ENCODE results near the gene LRRC23. TPM values are rescaled to one million over a fixed set of nuclear protein-coding genes. Genes with fewer than 3 reads are reported as not detected.
"Not testable (repeated sequence)": the region's sequence is repeated elsewhere in the genome, so short reads cannot be mapped to it uniquely, and the experiment has no call there.

Gene LRRC23
- total and polyA plus RNA-seq, 2 donors (not counting 1 experiment from before 2014, with no cell fraction given), result 5.6 to 9.6 TPM

DNA sequence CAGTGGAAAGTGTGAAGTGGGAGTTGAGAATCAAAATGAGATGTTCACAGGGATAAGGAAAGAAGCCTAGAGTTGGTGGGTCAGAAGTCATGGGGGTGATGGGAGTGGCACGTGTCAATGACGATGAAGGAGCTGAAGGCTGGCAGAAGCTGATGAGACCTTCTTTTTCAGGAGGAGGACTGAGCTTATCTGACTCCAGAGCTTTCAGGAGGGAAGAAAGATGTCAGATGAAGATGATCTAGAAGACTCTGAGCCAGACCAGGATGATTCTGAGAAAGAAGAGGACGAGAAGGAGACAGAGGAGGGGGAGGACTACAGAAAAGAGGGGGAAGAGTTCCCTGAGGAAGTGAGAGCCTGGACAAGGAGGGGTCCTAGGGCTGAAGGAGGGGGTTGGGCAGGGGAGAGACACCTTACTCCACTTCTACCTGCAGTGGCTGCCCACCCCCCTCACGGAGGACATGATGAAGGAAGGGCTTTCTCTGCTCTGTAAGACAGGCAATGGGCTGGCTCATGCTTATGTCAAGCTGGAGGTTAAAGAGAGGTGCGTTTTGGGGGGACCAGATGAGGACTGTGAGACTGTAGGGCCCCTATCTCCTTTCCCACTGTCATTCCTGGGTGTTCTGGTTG, 905 bp downstream of the LRRC23 start:
- H3K4me1 ChIP-seq (ENCODE audit: control insufficient read depth, extremely low read depth, insufficient read depth, low read length), result peaks cover 2% of the 10 kb centered on the region
- no peaks in the 10 kb centered on the region for H3K36me3 ChIP-seq (ENCODE audit: control insufficient read depth, insufficient read depth, low read length)
- peak overlapping the region; percentile 66 for H3K9ac ChIP-seq (ENCODE audit: insufficient read depth, low read length)
- H3K27ac ChIP-seq (ENCODE audit: insufficient read depth, low read length), result peak overlapping the region; percentile 75
- H3K79me2 ChIP-seq (ENCODE audit: control insufficient read depth, insufficient read depth, low read length), result no peaks in the 10 kb centered on the region
- H3K4me3 ChIP-seq (replicated peaks in 1 of 4; ENCODE audit: control extremely low read depth in 1 of 4, insufficient read depth in 1 of 4, low read depth in 3 of 4, low read length in 4 of 4), result peak overlapping the region; percentile 54 to 89 (median 70)
- TF ChIP-seq, protein P1, sequence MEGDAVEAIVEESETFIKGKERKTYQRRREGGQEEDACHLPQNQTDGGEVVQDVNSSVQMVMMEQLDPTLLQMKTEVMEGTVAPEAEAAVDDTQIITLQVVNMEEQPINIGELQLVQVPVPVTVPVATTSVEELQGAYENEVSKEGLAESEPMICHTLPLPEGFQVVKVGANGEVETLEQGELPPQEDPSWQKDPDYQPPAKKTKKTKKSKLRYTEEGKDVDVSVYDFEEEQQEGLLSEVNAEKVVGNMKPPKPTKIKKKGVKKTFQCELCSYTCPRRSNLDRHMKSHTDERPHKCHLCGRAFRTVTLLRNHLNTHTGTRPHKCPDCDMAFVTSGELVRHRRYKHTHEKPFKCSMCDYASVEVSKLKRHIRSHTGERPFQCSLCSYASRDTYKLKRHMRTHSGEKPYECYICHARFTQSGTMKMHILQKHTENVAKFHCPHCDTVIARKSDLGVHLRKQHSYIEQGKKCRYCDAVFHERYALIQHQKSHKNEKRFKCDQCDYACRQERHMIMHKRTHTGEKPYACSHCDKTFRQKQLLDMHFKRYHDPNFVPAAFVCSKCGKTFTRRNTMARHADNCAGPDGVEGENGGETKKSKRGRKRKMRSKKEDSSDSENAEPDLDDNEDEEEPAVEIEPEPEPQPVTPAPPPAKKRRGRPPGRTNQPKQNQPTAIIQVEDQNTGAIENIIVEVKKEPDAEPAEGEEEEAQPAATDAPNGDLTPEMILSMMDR (conservative IDR thresholded peaks at IDR 0.05 in 1 of 2, IDR thresholded peaks at IDR 0.05 in 1 of 2; ENCODE audit: low read depth in 1 of 2, low read length in 2 of 2), result no peak
- TF ChIP-seq EZH2 (IDR thresholded peaks at IDR 0.05; ENCODE audit: low read length, missing control alignments), result no peak
- H3K4me2 ChIP-seq (ENCODE audit: extremely low read depth, insufficient read depth, low read length), result peak overlapping the region; percentile 93
- DNase-seq (ENCODE audit: low read depth in 2 of 2), result no peak
- no peaks in the 10 kb centered on the region for H3K27me3 ChIP-seq (ENCODE audit: control insufficient read depth, insufficient read depth, low read length)
- H2AFZ ChIP-seq (ENCODE audit: low read length), result no peak overlapping the region
- H3K9me3 ChIP-seq (ENCODE audit: control insufficient read depth, insufficient read depth, low read depth, low read length), result no peaks in the 10 kb centered on the region
- H4K20me1 ChIP-seq (ENCODE audit: control insufficient read depth, extremely low read depth, insufficient read depth, low read length), result no peaks in the 10 kb centered on the region

DNA sequence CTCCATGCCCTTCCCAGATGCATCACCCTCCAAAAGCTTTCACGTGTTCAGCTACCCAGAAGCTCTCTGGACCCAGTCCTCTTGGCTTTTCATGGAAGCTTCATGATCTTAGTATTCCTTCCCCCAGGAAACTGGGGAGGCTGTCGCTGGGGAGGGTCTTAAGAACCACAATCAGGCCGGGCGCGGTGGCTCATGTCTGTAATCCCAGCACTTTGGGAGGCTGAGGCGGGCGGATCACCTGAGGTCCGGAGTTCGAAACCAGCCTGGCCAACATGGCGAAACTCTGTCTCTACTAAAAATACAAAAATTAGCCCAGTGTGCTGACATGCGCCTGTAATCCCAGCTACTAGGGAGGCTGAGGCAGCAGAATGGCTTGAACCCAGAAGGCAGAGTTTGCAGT, 3.5 kb downstream of the LRRC23 start:
- H3K4me3 ChIP-seq (replicated peaks in 1 of 4; ENCODE audit: control extremely low read depth in 1 of 4, insufficient read depth in 1 of 4, low read depth in 3 of 4, low read length in 4 of 4); H3K4me1 ChIP-seq (ENCODE audit: control insufficient read depth, extremely low read depth, insufficient read depth, low read length); H3K79me2 ChIP-seq (ENCODE audit: control insufficient read depth, insufficient read depth, low read length); H3K27ac ChIP-seq (ENCODE audit: insufficient read depth, low read length); H3K27me3 ChIP-seq (ENCODE audit: control insufficient read depth, insufficient read depth, low read length); DNase-seq (ENCODE audit: low read depth in 2 of 2); H4K20me1 ChIP-seq (ENCODE audit: control insufficient read depth, extremely low read depth, insufficient read depth, low read length); H3K9me3 ChIP-seq (ENCODE audit: control insufficient read depth, insufficient read depth, low read depth, low read length); H2AFZ ChIP-seq (ENCODE audit: low read length); H3K4me2 ChIP-seq (ENCODE audit: extremely low read depth, insufficient read depth, low read length); H3K9ac ChIP-seq (ENCODE audit: insufficient read depth, low read length); H3K36me3 ChIP-seq (ENCODE audit: control insufficient read depth, insufficient read depth, low read length): not testable (repeated sequence)

DNA sequence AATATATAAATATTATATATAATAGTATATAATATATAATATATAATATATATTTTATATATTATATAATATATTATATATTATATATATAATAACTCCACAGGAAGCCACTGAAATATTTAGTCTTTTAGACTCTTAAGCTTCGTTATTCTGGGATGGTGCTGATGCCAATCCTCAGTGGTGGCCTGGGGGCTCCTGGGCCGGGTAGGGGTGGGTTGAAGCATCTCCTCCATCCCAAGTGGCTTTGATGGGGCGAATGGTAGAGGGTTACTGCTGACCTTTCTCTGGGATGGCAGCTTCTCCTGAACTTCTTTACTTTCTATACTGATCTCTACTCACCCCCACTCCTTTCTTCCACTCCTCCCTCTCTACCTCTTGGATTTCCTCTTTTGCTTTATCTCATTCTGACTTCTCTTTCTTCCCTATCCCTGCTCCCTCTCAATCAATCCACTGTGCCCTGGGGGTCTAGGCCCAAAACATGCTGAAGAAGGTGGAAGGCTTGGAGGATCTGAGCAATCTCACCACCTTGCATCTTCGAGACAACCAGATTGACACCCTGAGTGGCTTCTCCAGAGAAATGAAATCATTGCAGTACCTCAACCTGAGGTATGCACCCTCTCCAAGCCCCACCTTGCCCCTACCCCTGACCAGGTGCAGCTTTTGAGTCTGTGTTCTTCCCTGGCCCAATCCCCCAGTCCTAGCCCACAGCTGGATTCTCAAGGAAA, 5.0 kb downstream of the LRRC23 start:
- Histone ChIP-seq H3K36me3 (ENCODE audit: control insufficient read depth, insufficient read depth, low read length) (no peaks in the 10 kb centered on the region), H3K4me3 (replicated peaks in 1 of 4; ENCODE audit: control extremely low read depth in 1 of 4, insufficient read depth in 1 of 4, low read depth in 3 of 4, low read length in 4 of 4) (no peak overlapping the region), H3K27ac (ENCODE audit: insufficient read depth, low read length) (no peak overlapping the region), H3K27me3 (ENCODE audit: control insufficient read depth, insufficient read depth, low read length) (no peaks in the 10 kb centered on the region), H3K79me2 (ENCODE audit: control insufficient read depth, insufficient read depth, low read length) (no peaks in the 10 kb centered on the region), H3K4me2 (ENCODE audit: extremely low read depth, insufficient read depth, low read length) (no peak overlapping the region), H4K20me1 (ENCODE audit: control insufficient read depth, extremely low read depth, insufficient read depth, low read length) (no peaks in the 10 kb centered on the region), H3K4me1 (ENCODE audit: control insufficient read depth, extremely low read depth, insufficient read depth, low read length) (peaks cover 4% of the 10 kb centered on the region), H3K9ac (ENCODE audit: insufficient read depth, low read length) (no peak overlapping the region), H3K9me3 (ENCODE audit: control insufficient read depth, insufficient read depth, low read depth, low read length) (no peaks in the 10 kb centered on the region), H2AFZ (ENCODE audit: low read length) (no peak overlapping the region)
- no peak for DNase-seq (ENCODE audit: low read depth in 2 of 2)
- TF ChIP-seq, protein P1 (conservative IDR thresholded peaks at IDR 0.05 in 1 of 2, IDR thresholded peaks at IDR 0.05 in 1 of 2; ENCODE audit: low read depth in 1 of 2, low read length in 2 of 2), result no peak
- TF ChIP-seq EZH2 (IDR thresholded peaks at IDR 0.05; ENCODE audit: low read length, missing control alignments), result no peak

All from fibroblast of lung (primary cell).